NCI-H524 (cell line): ENCODE measurements around the gene NTM.
A peak's percentile ranks its signal among the peaks of the same experiment; 100 is the strongest.

Experiments
- DNase-seq, 2 experiments: peaks; one replicate each; lab custom pipeline; 2025; lab: John Stamatoyannopoulos, UW

The NTM gene

DNA sequence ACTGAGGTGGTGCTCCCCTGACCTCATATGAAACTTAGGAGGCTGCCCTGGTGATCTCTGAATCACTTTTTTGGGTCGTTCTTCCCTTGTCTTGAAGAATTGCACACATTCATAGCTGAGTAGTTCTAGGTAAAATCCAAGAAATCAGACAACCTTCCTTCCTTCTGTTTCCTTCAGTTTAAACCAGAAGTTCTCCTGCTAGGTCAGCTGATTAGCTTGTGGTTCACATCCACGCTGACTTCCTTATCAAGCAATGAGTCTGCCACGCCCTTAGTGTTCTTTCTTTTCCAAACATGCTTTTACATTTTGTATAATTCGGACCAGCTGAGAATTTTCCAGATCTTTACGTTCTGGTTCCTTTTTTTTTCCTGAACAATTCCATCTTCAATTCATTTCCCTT is 892.8 kb downstream of the NTM start:
- DNase-seq, result no peak

DNA sequence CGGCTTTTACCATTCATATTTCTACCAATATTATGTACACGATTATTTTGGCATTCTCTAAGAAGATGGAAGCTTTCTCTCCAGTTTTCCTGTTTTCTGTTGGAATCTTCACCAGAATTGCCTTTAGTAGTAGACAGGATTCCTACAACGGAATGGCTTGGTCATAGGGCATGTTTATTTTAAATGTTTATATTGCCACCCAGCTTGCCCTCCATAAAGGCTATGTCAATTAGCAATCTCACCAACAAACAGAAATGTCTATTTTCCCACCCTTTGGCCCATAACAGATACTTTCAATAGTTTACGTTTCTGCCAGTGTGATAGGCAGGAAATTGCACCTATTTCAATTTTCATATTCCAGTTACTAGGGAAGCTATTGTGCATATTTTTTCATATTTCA is 893.5 kb downstream of the NTM start:
- DNase-seq, result no peak

DNA sequence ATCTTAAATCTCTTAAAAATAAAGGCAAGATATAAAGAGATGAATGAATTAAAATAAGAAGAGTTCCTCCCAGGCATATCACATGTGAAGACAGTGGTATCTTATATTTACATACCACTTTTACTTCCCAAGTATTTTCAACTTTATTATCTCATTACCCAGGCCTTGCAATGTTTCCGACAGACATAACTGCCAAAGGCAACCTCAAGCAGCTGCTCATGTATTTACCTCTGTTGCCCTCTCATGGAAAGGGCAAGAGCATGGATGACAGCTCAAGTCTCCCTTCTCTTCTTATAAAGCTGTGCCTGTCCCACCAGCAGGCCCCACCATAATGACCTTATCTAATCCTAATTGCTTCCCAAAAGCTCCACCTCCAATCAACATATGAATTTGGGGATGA is 894.2 kb downstream of the NTM start:
- DNase-seq, result no peak

DNA sequence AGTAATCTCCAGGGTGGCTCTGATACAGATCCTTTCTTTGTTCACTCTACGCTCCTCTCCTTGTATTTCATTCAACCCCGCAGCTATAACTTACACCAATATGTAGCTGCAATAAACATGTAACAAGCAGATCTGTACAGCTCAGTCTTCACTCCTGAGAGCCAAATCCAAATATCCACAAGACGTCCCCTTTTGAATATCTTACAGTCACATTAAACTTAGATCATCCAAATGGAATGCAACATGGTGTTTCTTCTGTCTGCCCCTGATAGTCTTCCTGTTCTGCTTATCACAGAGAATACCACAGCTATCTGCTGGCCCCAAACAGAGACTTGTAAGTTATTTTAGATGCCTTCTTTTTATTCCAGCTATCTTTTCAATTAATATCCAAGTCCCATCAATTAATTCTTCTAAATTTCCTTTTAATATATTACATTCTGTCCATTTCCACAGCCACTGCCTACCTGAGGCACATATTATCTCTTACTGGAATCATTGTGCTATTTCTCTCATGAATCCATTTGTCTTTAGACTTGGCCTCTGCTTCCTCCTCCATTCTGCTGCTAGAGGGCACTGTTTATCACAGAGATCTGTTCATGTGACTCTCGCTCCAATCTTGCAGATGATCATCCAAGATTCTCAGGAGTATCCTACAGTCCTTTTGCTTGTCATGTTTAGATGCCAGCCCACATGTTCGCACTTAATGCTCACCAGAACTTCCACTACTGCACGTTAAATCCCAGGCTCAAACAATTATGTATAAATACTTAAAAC is 908.6 kb downstream of the NTM start:
- peak; percentile 12 to 55 for DNase-seq

DNA sequence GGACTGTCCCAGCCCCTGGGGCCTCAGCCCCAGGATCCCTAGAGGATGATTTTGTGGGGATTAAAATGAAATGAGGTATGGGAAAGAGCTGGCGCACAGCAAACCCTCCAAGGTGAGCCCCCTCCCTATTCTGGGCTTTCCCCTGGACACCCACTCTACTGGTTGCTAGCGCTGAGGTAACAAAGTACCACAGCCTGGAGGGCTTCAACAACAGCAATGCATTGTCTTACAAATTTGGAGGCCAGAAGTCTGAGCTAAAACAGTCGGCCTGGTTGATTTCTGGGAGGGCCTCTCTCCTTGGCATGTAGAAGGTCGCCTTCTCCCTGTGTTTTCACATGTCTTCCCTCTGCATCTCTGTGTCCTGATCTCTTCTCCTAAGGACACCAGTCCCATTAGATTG is 913.6 kb downstream of the NTM start:
- DNase-seq, result no peak

DNA sequence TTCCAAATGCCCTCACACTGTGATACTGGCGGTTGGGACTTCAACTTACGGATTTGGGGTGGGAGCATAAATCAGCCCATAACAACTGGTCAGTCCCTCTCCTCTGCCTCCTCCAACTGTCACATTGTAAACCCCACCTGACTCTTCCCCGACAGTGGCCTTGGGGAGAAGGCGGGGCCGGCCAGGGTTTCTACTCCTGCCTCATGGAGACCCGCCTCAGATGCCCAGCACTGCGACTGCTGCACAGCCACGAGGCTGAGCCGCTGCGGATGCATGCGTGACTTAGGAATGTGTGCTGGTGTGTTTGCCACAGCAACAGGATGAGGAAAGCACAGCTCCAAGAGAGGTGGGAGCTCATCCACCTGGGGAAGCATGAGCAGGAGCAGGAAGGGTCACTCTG is 914.2 kb downstream of the NTM start:
- DNase-seq, result no peak

DNA sequence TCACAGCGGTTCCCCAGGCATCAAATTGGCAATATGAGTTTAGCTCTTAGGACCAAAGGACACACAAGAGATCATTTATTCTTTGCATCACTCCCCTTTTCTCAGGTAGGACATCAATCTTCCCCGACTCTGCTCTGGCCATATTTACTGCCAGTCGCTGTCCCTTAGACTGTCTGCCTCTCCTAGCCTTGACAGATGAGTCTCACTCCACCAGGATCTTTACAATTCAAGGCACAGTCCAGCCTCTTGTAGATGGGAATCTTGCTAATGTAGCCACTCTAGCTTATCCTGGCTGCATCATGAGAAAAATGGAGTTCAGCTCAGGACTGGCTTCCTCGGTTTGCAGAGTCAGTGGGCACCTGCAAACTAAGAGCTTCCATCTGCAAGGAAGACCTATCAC is 915.2 kb downstream of the NTM start:
- no peak for DNase-seq

DNA sequence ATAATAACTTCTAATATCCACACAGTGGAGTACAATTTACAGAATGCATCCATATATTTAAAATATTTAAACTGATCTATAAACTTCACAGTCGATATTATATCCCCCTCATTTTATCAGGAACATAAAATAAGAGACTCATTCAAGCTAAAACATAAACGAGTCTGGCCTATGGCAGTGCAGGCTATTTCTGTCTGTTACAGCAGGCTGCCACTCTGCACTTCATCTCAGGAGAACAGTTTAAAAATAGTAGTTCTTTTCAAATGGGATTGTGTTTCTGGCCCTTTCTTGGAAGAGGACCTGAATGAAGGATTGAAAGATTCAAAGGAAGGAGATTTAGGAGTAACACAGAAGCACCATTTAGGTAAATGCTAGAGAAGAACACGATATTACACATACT is 915.7 kb downstream of the NTM start:
- no peak for DNase-seq

DNA sequence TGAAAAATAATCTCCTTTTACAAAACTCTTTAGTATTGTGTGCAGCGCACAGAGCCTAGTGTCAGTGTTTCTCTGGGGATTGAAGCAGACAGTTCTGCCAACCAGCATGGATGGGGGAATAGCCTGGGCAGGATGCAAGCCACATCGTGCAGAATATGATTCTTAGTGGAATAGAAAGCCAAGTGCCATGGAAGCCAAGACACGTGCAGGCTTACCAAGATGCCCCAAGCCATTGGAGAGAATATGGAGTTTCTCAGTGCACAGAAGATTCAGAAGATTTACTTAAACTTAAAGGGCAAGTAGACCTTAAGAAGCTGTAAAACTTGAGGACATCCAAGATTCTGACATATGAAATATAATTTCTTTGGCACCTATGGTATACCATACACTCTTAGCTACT is 917.6 kb downstream of the NTM start:
- no peak for DNase-seq

DNA sequence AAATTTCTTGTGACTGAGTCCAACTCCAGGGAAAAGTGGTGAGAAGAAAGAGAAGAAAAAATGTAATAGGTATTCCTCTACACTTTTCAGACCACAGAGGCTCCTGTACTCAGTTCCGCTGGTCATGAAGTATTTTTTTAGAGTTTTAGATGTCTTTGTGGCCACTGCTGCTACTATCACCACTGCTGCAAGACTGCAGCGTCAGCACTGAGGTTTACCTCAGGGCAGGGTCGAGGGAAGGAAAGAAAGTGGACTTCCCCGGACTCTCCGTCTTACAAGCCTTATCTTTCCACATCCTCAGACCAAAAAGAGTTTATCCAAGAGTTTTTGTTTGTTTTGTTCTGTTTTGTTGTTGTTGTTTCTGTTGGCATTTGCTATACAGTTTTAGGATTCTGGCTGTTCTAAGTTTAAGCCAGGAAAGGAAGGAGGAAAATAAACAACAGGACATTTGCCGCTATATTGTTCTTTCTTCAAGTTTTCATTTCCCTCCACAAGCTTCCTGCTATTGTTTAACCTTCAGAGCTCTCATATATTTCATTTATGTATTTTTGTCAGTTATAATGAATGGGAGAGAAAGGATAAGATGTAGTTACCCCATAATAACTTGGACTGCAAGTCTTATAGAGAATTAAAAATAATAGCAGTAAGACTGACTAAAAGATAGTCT is 919.3 kb downstream of the NTM start:
- no peak for DNase-seq

DNA sequence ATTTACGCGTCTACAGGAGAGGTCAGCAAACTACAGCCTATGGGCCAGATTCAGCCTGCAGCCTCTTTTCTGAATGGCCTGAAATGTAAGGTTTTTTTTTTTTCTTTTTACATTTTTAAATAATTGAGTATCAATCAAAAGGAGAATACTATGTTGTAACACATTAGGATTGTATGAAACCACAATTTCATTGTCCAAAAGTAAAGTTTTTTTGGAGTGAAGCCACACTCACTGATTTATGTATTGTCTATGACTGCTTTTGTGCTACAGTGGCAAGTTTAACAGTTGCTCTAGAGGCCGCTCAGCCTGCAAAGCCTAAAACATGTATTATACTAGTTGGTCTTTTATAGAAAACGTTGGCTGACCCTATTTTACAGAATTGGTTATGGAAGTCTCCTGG is 923.2 kb downstream of the NTM start:
- no peak for DNase-seq

DNA sequence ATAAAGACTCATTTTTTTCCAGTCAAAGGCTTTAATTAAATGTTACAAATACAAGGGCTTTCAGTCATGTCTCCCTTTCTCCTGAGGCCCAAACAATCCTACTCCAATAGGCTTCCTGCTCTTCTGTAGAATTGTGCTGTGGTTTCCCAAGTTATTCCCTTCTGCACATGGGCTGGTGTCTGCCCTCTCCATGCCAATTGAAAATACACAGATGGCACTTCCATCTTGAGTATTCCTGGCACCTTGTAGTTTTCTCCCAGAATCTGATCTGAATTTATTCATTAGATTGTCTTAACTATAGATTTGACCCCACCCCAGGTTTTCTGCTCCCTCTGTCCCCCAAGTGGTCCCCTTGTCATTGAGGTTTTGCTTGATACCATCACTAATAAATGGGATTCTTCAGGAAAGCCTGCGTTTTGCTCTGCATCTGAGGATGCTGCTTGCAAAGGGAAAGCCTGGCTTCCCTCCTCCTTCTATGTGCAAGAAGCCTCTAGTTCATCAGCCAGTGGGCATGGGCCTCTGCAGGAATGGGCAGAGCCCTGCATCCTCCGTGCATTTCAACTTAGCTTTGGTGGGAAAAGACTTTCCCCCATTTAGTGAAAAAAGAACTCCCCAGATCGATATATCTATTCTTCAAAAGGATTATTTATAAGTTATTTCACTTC is 926.7 kb downstream of the NTM start:
- no peak for DNase-seq

DNA sequence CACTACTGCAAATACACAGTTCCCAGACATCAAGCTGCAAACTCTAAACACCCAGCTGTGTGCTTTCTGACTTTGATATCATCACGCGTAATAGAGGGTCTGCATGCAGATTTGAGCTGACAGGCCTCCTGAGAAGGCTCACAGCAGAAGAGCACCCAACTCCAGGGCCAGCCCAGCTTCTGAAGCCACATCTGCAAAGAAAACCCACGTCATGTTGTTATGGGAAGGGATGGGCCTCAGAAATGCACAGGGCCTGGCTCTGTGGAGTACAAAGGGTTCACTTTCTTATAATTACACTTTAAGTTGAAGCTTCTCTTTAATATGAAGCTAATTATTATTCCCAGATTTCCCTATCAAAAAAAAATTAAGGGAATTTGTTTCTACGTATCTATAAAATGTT is 927.9 kb downstream of the NTM start:
- DNase-seq, result no peak

DNA sequence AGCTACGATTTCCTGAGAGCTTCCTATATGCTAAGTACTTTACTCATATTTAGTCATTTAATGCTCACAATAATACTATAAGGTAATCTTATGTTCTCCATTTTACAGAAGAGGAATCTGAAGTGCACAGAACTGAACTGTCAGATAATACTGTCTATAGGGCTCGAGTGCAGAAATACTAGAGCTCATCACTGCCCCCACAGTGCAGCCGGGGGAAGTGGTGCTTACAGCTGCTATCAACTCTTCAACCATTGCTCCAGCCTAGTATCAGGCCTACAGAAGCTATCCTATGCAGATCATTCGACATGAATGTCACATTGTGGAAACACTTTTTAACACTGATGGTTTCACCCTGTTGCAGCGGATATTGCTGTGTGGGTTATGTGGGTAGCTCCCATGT is 929.9 kb downstream of the NTM start:
- peak; percentile 0 to 16 for DNase-seq

DNA sequence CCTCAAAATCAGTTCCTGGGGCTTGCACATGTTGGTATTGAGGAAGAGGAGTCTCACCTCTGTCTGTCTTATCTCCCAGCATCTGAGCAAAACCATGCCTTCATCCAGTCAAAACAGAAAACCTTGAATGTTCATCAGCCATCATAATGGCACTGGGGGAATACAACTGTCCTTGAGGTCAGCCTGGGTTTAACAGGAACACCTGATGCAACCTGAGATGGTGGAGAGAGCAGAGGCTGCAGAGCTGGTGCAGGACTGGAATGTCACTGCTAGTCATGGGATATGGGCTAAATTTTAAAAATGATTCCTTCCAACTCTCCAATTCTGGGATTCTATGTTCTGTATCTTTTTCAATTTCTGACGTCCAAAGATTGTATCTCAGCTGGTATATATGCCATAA is 931.0 kb downstream of the NTM start:
- DNase-seq, result no peak

DNA sequence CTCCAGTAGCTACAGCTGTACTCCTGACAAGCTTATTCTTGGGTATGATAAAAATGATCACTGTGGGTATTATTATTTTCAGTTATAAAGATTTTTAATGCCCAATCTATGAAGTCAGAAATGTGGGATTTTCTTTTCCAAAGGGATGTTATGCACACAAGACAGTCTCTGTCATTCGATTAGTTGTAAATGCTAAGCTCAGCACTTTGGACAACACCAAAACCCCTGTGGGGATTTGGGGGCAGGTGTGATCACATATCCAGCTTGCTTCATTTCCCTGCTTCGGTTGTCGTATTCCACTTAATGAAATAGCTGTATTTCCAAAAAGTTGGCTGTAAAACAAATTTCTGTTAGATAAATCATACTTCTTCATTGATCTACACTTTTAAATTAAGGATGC is 931.5 kb downstream of the NTM start:
- DNase-seq, result no peak

DNA sequence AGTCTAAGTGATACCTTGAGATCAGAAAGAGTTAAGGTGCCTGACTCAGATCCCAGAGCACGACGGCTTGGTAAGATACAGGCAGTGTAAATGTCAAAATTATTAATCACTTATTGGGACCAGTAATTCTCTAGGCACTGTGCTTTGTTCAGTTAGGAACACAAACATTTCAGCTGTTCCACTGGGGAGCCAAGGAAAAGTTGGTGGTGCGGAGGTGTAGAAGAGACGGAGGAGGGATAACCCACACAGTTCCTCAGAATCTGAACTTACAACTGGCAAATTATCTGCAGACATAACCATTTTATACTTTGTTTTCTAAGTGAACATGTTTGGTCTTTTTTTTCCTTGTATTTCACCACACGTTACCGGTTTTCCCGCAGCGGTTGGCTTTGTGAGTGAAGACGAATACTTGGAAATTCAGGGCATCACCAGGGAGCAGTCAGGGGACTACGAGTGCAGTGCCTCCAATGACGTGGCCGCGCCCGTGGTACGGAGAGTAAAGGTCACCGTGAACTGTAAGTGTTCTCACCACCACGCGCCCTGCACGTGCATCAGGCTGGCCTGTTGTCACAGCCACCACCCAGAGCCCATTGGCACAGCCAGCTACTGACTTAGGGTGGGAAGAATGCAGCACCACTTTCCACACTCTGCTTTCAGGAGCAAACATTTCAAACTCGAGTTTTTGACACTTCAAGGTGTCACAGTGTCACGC is 937.0 kb downstream of the NTM start:
- DNase-seq, result no peak

DNA sequence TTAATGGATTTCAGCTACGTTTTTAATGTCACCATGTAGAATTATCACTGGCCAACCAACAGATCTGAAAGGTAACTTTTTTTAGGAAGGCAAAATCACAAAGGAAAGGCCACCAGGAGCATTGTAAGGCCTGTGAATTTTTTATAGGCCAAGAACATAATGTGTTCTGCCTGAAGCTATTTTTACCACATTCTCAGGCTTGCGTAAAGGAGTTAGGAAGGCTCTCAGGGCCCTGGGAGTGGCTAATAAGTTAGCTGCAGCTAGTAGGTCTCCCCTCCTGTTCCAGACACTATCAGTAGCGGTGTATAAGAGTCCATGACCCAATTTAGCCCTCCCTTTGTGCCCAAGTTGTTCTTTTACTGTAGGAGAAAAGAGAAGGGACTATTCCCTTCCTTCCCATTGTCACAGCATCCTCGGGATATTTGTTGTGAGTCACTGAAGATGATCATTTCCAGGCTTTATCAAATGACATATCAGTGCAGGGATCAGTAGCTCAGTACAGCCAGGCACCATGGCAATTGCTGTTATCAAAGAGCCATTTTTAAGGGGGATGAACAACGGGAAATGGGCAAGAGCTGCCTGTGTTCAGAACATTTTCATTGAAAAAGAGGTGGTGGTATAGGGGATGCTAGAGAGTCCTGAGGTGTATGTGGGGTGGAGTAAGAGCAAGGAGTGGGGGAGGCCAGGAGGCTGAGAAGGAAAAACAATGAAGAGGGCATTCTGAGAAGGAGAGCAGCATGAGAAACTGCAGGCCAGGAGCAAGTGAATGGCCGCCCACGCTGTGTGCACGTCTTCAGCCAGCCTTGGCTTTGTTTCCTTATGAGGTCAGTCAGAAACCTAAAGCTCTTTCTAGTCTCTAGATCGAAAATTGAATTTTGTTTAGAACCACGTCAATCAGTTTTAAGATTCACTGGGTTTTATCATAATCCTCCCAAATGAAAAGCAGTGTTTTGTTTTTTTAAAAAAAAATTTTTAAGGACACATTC is 940.3 kb downstream of the NTM start:
- no peak for DNase-seq

DNA sequence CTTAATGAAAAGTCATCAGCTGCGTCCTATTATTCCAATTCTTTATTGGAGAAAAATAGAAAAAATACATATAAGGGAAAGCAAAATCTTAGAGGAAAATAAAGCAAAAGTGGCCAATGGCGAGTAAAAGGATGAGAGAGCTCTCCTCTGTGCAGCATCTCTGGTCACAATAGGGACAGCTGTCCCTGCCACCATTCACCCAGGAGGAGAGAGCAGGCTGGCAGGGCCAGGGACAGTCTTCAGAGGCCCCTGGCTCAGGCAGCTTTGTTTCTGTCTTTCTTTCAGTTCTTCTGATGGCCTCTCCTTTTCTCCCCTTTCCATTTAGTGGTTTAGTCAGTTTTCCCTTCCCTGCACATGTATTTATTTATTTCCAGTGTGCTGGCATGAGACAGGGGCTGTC is 941.3 kb downstream of the NTM start:
- DNase-seq, result no peak

DNA sequence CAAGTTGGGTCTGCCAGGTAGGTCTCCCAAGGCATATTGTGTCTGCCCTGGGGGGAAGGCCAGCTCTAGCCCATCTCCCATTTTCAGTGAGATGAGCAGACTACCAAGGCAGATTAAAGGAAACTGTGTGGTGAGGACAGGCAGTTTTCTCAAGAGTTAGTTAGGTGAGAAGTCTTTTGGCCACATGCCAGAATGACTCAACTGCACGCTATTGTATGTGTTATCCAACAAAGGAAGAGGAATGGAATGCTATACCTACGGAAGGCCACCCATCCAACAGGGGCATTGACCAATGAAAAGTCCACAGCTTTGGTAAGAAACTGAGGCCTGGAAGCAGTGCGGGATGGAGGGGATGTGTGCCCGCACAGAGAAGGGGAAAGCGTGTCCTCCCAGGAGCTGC is 941.7 kb downstream of the NTM start:
- DNase-seq, result no peak

DNA sequence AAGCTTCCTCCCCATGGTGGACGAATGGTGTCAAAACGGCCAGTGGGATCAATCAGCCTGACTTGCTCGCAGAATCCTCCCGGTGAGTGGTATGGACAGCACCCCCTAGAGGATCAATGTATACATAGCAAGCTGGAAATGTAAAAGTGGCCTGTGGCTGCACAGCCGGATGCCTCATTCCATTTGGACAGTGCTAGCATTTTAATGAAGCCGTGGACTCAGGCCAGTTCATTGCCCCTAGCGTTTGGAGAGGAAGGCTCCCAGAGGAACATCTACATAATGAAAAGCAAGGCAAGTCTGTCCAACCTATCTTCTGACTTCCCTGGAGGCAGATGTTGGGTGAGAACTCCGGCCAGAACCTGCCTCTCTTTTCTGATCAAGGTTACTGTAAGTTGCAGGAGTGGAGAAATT is 942.3 kb downstream of the NTM start:
- peak in 1 of 2 experiments; percentile 25 for DNase-seq
